Erythroblast (primary cell): ENCODE data around the gene PEX3.

Experiments used
- GATA1 ChIP-seq: IDR thresholded peaks from 2 replicates; pipeline ENCODE4 v1.6.1; 2011; ENCODE audit warnings: low read depth, mild to moderate bottlenecking, control low read depth, low read length, moderate library complexity
- POLR2A ChIP-seq: IDR thresholded peaks from 2 replicates; pipeline ENCODE4 v1.6.1; 2011; ENCODE audit warnings: mild to moderate bottlenecking, low read length

DNA sequence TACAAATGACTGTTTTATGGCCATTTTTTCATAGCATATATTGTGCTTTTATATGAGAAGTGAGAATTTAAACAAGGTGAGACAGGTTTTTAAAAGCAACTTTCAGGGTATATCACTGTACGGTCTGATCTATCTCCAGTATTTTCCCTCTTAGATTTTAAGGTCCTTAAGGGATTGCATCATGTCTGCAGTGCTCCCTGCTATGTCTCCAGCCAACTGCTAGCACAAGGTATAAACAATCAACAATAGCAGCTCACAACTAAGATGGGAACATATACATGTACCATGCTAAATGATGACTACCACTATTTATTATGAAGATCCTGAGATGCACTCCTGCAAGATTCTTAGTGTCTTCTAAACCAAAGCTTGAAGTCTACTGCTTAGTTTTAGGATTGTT, 53.8 kb downstream of the PEX3 start:
- TF ChIP-seq POLR2A (no peak), GATA1 (no peak)
